AG04450 (cell line): Measurements from ENCODE around the gene CDON. TPM values are rescaled to one million over a fixed set of nuclear protein-coding genes. Genes with fewer than 3 reads are reported as not detected.

Experiments used
- CTCF ChIA-PET: fragments of 300-600, 350-600 bp; formaldehyde crosslinking; extraction: SDS; loops from one replicate; lab custom pipeline; 2022; ENCODE audit warnings: antibody characterized with exemption, inconsistent platforms; lab: Charles Lee
- POLR2A ChIA-PET: fragments of 350-600 bp; formaldehyde crosslinking; extraction: SDS; loops from one replicate; lab custom pipeline; 2021; ENCODE audit warnings: antibody characterized with exemption, inconsistent platforms; lab: Yijun Ruan, JAX
- DNase-seq: peaks from one replicate; pipeline ENCODE4 v3.0.0-alpha.2; 2011; ENCODE audit warnings: low read depth, low spot score
- H3K27ac ChIP-seq: one replicate; pipeline ENCODE4 v1.5.1; 2012; ENCODE audit warnings: low read depth, low read length, control low read depth
- H3K27me3 ChIP-seq: one replicate; pipeline ENCODE4 v1.6.0; 2012; ENCODE audit warnings: low read length; ENCODE audit not compliant: control insufficient read depth, insufficient read depth
- H3K4me3 ChIP-seq: 2 replicates; pipeline ENCODE4 v1.5.1; 2011; ENCODE audit warnings: mild to moderate bottlenecking, low read depth, low read length, control low read depth
- H3K9me3 ChIP-seq: 2 replicates; pipeline ENCODE4 v1.5.1; 2012; ENCODE audit warnings: low read length; ENCODE audit not compliant: control insufficient read depth, insufficient read depth
- CTCF ChIP-seq: IDR thresholded peaks from 2 replicates; pipeline ENCODE4 v1.5.1; 2011; ENCODE audit warnings: low read depth, low read length, control low read depth, inconsistent platforms
- polyA plus RNA-seq: library from polyadenylated mRNA; depleted of rRNA; stranded (reverse); fragments of >200 nt; gene quantifications from 2 replicates; pipeline ENCODE4 v1.2.3, GENCODE V29; 2011

The CDON gene
- polyA plus RNA-seq, 1 experiment: 4.0 TPM

GRCh38 chr11:125947419-125948277, 115.0 kb downstream of the CDON start:
- H3K4me3 ChIP-seq: no peak overlapping the region
- DNase-seq: no peak
- CTCF ChIA-PET: no interaction called here
- no peak for TF ChIP-seq CTCF
- POLR2A ChIA-PET: no interaction called here
- H3K27ac ChIP-seq: no peak overlapping the region
- no peaks in the 10 kb centered on the region for H3K9me3 ChIP-seq
- peaks cover 32% of the 10 kb centered on the region for H3K27me3 ChIP-seq

GRCh38 chr11:125946712-125947418, 115.8 kb downstream of the CDON start:
- TF ChIP-seq CTCF: no peak
- CTCF ChIA-PET: no interaction called here
- Histone ChIP-seq H3K27me3 (peaks cover 31% of the 10 kb centered on the region), H3K4me3 (no peak overlapping the region), H3K27ac (no peak overlapping the region), H3K9me3 (no peaks in the 10 kb centered on the region)
- DNase-seq: no peak
- POLR2A ChIA-PET: no interaction called here

- no peak within 1 kb of the TSS for H3K27ac ChIP-seq
- TF ChIP-seq CTCF: no peak
- H3K9me3 ChIP-seq: no peaks in the 10 kb centered on the region
- no peak for DNase-seq
- H3K27me3 ChIP-seq: peaks cover 23% of the 10 kb centered on the region
- H3K4me3 ChIP-seq: no peak within 1 kb of the TSS
- ChIA-PET CTCF (interaction anchor here (0.6 kb wide), 1 partner anchor 194 kb away, joined by 3 read pairs; no protein-coding TSS in a partner anchor), POLR2A (no interaction called here)
These were observed 116.7 kb downstream of the CDON start, which contains the start of gene VSIG10L2 for GRCh38 chr11:125945797-125946520. VSIG10L2 (plus strand) TSS chr11:125946044; CDS start chr11:125946056, 12 bp downstream.

GRCh38 chr11:125945011-125945796, 117.5 kb downstream of the CDON start:
- ChIA-PET CTCF (no interaction called here), POLR2A (no interaction called here)
- DNase-seq: no peak
- no peak for TF ChIP-seq CTCF
- H3K4me3 ChIP-seq: no peak overlapping the region
- H3K27ac ChIP-seq: no peak overlapping the region
- no peaks in the 10 kb centered on the region for H3K9me3 ChIP-seq
- H3K27me3 ChIP-seq: peaks cover 18% of the 10 kb centered on the region
